Natural killer cell treated with Interleukin-12 subunit alpha and Interleukin-12 subunit beta and Interleukin-15 and Interleukin-18, amount 100 ng/mL, for 72 hours (primary cell): ENCODE measurements around the gene LMNTD1. TPM values are rescaled to one million over a fixed set of nuclear protein-coding genes. Genes with fewer than 3 reads are reported as not detected.
"Not testable (repeated sequence)": the region's sequence is repeated elsewhere in the genome, so short reads cannot be mapped to it uniquely, and the experiment has no call there.

Experiments used
- ATAC-seq, 2 donors: fragments of 150-1000 bp; cut with Tn5 transposase in 1 of 2; sonication (Bioruptor Pico), chemical (Tn5 transposase) in 1 of 2; 2 replicates each; pipeline ENCODE4 v1.10.0; 2021
- DNase-seq: peaks from one replicate; pipeline ENCODE4 v3.0.0; 2022; ENCODE audit warnings: low spot score
- H3K27ac Mint-ChIP-seq, 2 donors: 1 replicate in 1 of 2; 2 replicates in 1 of 2; pipeline ENCODE4 v1.8.0; 2022; ENCODE audit warnings: mixed read lengths in 2 of 2, mild to moderate bottlenecking in 1 of 2, moderate library complexity in 1 of 2
- H3K27me3 Mint-ChIP-seq, 2 donors: 1 replicate in 1 of 2; 2 replicates in 1 of 2; pipeline ENCODE4 v1.8.0; 2022; ENCODE audit warnings: mixed read lengths in 2 of 2
- H3K36me3 Mint-ChIP-seq: one replicate; pipeline ENCODE4 v1.8.0; 2022; ENCODE audit warnings: mixed read lengths
- H3K4me1 Mint-ChIP-seq, 2 donors: 1 replicate in 1 of 2; 2 replicates in 1 of 2; pipeline ENCODE4 v1.8.0; 2022; ENCODE audit warnings: low read depth in 2 of 2, mixed read lengths in 2 of 2, mild to moderate bottlenecking in 1 of 2
- H3K4me3 Mint-ChIP-seq: one replicate; pipeline ENCODE4 v1.8.0; 2022; ENCODE audit warnings: mixed read lengths
- H3K9me3 Mint-ChIP-seq: 2 replicates; pipeline ENCODE4 v1.8.0; 2022; ENCODE audit warnings: mixed read lengths
- total RNA-seq, 2 donors: library from RNA; stranded (reverse); gene quantifications; one replicate each; pipeline ENCODE4 v1.2.3, GENCODE V29; 2022

LMNTD1 gene
- total RNA-seq, 2 donors from 2014 or later = not detected

- Mint-ChIP-seq H3K36me3 (no peaks in the 10 kb centered on the region), H3K4me1 (no peaks in the 10 kb centered on the region), H3K4me3 (no peak overlapping the region), H3K27ac (no peak overlapping the region), H3K9me3 (no peaks in the 10 kb centered on the region), H3K27me3 (no peaks in the 10 kb centered on the region)
- ATAC-seq (no peak), DNase-seq (no peak)
Observed at GRCh38 chr12:25456474-25456873, 96.6 kb downstream of the LMNTD1 start.

GRCh38 chr12:25455696-25456095, 97.4 kb downstream of the LMNTD1 start:
- no peak for DNase-seq
- H3K36me3 Mint-ChIP-seq = no peaks in the 10 kb centered on the region
- no peak for ATAC-seq
- no peak overlapping the region for H3K4me3 Mint-ChIP-seq
- H3K9me3 Mint-ChIP-seq = no peaks in the 10 kb centered on the region
- H3K27ac Mint-ChIP-seq = no peak overlapping the region
- H3K4me1 Mint-ChIP-seq = no peaks in the 10 kb centered on the region
- peaks cover 2 to 5% of the 10 kb centered on the region in 2 donors for H3K27me3 Mint-ChIP-seq

GRCh38 chr12:25449007-25449406, 104.1 kb downstream of the LMNTD1 start:
- DNase-seq (no peak), ATAC-seq (no peak)
- H3K27ac Mint-ChIP-seq = no peak overlapping the region
- no peaks in the 10 kb centered on the region for H3K36me3 Mint-ChIP-seq
- H3K27me3 Mint-ChIP-seq = peaks cover 10 to 26% of the 10 kb centered on the region in 2 donors
- H3K4me1 Mint-ChIP-seq = no peaks in the 10 kb centered on the region
- no peaks in the 10 kb centered on the region for H3K9me3 Mint-ChIP-seq
- H3K4me3 Mint-ChIP-seq = no peak overlapping the region

- Mint-ChIP-seq H3K27me3 (peaks cover 10 to 26% of the 10 kb centered on the region in 2 donors), H3K36me3 (no peaks in the 10 kb centered on the region), H3K4me1 (no peaks in the 10 kb centered on the region), H3K9me3 (no peaks in the 10 kb centered on the region), H3K27ac (no peak overlapping the region), H3K4me3 (no peak overlapping the region)
- ATAC-seq = no peak
- DNase-seq = no peak
Observed at GRCh38 chr12:25447046-25447445, 106.0 kb downstream of the LMNTD1 start.

GRCh38 chr12:25438638-25439037, 114.4 kb downstream of the LMNTD1 start:
- H3K27me3 Mint-ChIP-seq = peaks cover 0 to 3% of the 10 kb centered on the region in 2 donors
- no peak overlapping the region for H3K27ac Mint-ChIP-seq
- H3K4me1 Mint-ChIP-seq = peaks cover 5 to 7% of the 10 kb centered on the region in 2 donors
- H3K36me3 Mint-ChIP-seq = no peaks in the 10 kb centered on the region
- no peak overlapping the region for H3K4me3 Mint-ChIP-seq
- H3K9me3 Mint-ChIP-seq = no peaks in the 10 kb centered on the region
- ATAC-seq (no peak), DNase-seq (no peak)

- H3K36me3 Mint-ChIP-seq = no peaks in the 10 kb centered on the region
- peaks cover 0 to 3% of the 10 kb centered on the region in 2 donors for H3K27me3 Mint-ChIP-seq
- H3K9me3 Mint-ChIP-seq = no peaks in the 10 kb centered on the region
- peak overlapping the region; percentile 27 to 76 for H3K27ac Mint-ChIP-seq
- peak; percentile 63 for DNase-seq
- peak overlapping the region; percentile 83 for H3K4me3 Mint-ChIP-seq
- ATAC-seq = peak; percentile 59 to 72
- peaks cover 5 to 7% of the 10 kb centered on the region in 2 donors for H3K4me1 Mint-ChIP-seq
Observed at GRCh38 chr12:25436206-25437030, 116.7 kb downstream of the LMNTD1 start.

GRCh38 chr12:25435431-25435830, 117.7 kb downstream of the LMNTD1 start:
- Mint-ChIP-seq H3K4me3 (no peak overlapping the region), H3K27ac (no peak overlapping the region), H3K4me1 (peaks cover 9 to 13% of the 10 kb centered on the region in 2 donors)

GRCh38 chr12:25434515-25434914, 118.6 kb downstream of the LMNTD1 start:
- ATAC-seq (no peak), DNase-seq (no peak)
- peaks cover 11 to 22% of the 10 kb centered on the region in 2 donors for H3K4me1 Mint-ChIP-seq
- no peaks in the 10 kb centered on the region for H3K36me3 Mint-ChIP-seq
- H3K27ac Mint-ChIP-seq = no peak overlapping the region
- H3K9me3 Mint-ChIP-seq = no peaks in the 10 kb centered on the region
- H3K4me3 Mint-ChIP-seq = no peak overlapping the region
- peaks cover 0 to 3% of the 10 kb centered on the region in 2 donors for H3K27me3 Mint-ChIP-seq

More at GRCh38 chr12:25435431-25435830, 117.7 kb downstream of the LMNTD1 start:
- DNase-seq = no peak
- no peak for ATAC-seq
- Mint-ChIP-seq H3K27me3 (peaks cover 0 to 3% of the 10 kb centered on the region in 2 donors), H3K36me3 (no peaks in the 10 kb centered on the region), H3K9me3 (no peaks in the 10 kb centered on the region)

GRCh38 chr12:25433581-25434325, 119.3 kb downstream of the LMNTD1 start:
- Mint-ChIP-seq H3K27me3 (peaks cover 0 to 3% of the 10 kb centered on the region in 2 donors), H3K4me1 (peaks cover 11 to 24% of the 10 kb centered on the region in 2 donors), H3K27ac (peak overlapping the region in 1 of 2 donors; percentile 15), H3K36me3 (no peaks in the 10 kb centered on the region), H3K4me3 (no peak overlapping the region), H3K9me3 (no peaks in the 10 kb centered on the region)
- ATAC-seq (no peak), DNase-seq (no peak)

GRCh38 chr12:25433024-25433423, 120.1 kb downstream of the LMNTD1 start:
- H3K9me3 Mint-ChIP-seq = no peaks in the 10 kb centered on the region
- DNase-seq (no peak), ATAC-seq (no peak)
- H3K4me1 Mint-ChIP-seq = peaks cover 11 to 24% of the 10 kb centered on the region in 2 donors
- no peaks in the 10 kb centered on the region for H3K36me3 Mint-ChIP-seq
- peak overlapping the region in 1 of 2 donors; percentile 15 for H3K27ac Mint-ChIP-seq
- no peak overlapping the region for H3K4me3 Mint-ChIP-seq
- H3K27me3 Mint-ChIP-seq = peaks cover 0 to 3% of the 10 kb centered on the region in 2 donors

GRCh38 chr12:25427337-25428249, 125.5 kb downstream of the LMNTD1 start:
- no peaks in the 10 kb centered on the region for H3K27me3 Mint-ChIP-seq
- H3K27ac Mint-ChIP-seq = no peak overlapping the region
- DNase-seq = no peak
- no peak for ATAC-seq
- no peaks in the 10 kb centered on the region for H3K36me3 Mint-ChIP-seq
- no peak overlapping the region for H3K4me3 Mint-ChIP-seq
- H3K9me3 Mint-ChIP-seq = no peaks in the 10 kb centered on the region
- peaks cover 6 to 17% of the 10 kb centered on the region in 2 donors for H3K4me1 Mint-ChIP-seq

GRCh38 chr12:25426821-25427220, 126.3 kb downstream of the LMNTD1 start:
- not testable (repeated sequence) for H3K36me3 Mint-ChIP-seq, H3K9me3 Mint-ChIP-seq, H3K27me3 Mint-ChIP-seq, ATAC-seq, H3K27ac Mint-ChIP-seq, H3K4me3 Mint-ChIP-seq, DNase-seq
- peaks cover 6 to 17% of the 10 kb centered on the region in 2 donors for H3K4me1 Mint-ChIP-seq
